PC-9 (cell line): ENCODE data around the gene RAD17. TPM values are rescaled to one million over a fixed set of nuclear protein-coding genes. Genes with fewer than 3 reads are reported as not detected.
"Not testable (repeated sequence)": the region's sequence is repeated elsewhere in the genome, so short reads cannot be mapped to it uniquely, and the experiment has no call there.

Experiments
- BruUV-seq: library from RNA; stranded (reverse); fragments of 400-500 nt; replicated peaks from 2 replicates; lab custom pipeline; 2021; lab: Mats Ljungman, UMichigan
- CTCF ChIA-PET: fragments of 300-600 bp; sonication (Branson Sonifier 250); formaldehyde crosslinking; loops from one replicate; lab custom pipeline; 2022; ENCODE audit warnings: antibody characterized with exemption; lab: Charles Lee
- POLR2A ChIA-PET: fragments of 300-600 bp; sonication (Branson Sonifier 250); formaldehyde crosslinking; loops from one replicate; lab custom pipeline; 2022; ENCODE audit warnings: antibody characterized with exemption; ENCODE audit not compliant: unreplicated experiment; lab: Charles Lee
- DNase-seq, 2 experiments: peaks; one replicate each; pipeline versions ENCODE4 v3.0.0 to v3.0.0-alpha.2; 2015 to 2022; ENCODE audit warnings: mixed read lengths in 1 of 2
- H2AFZ ChIP-seq: fragments of 200-600 bp; sonication (generic); 2 replicates; pipeline ENCODE4 v1.8.1; 2017; ENCODE audit warnings: antibody characterized with exemption
- H3F3A ChIP-seq: fragments of 200-600 bp; sonication (generic); 2 replicates; pipeline ENCODE4 v1.8.1; 2017; ENCODE audit warnings: antibody characterized with exemption, mild to moderate bottlenecking, low read depth; ENCODE audit not compliant: insufficient read depth
- H3K27ac ChIP-seq: fragments of 200-600 bp; sonication (generic); 2 replicates; pipeline ENCODE4 v1.6.1; 2016; ENCODE audit warnings: mixed run types
- H3K27me3 ChIP-seq: fragments of 200-600 bp; sonication (generic); 2 replicates; pipeline ENCODE4 v1.6.1; 2016; ENCODE audit warnings: low read depth, mixed run types; ENCODE audit not compliant: insufficient read depth
- H3K36me3 ChIP-seq: fragments of 200-600 bp; sonication (generic); 2 replicates; pipeline ENCODE4 v1.6.1; 2016; ENCODE audit warnings: low read depth, mixed run types
- H3K4me1 ChIP-seq: fragments of 200-600 bp; sonication (generic); replicated peaks from 2 replicates; pipeline ENCODE4 v1.6.1; 2016; ENCODE audit warnings: mixed run types; ENCODE audit not compliant: insufficient read depth
- H3K4me2 ChIP-seq: fragments of 200-600 bp; sonication (generic); 2 replicates; pipeline ENCODE4 v1.6.1; 2017; ENCODE audit warnings: mixed run types
- H3K4me3 ChIP-seq: fragments of 200-600 bp; sonication (generic); 2 replicates; pipeline ENCODE4 v1.6.1; 2016; ENCODE audit warnings: mixed run types
- H3K79me2 ChIP-seq: fragments of 200-600 bp; sonication (generic); 2 replicates; pipeline ENCODE4 v1.6.1; 2017; ENCODE audit warnings: low read depth, mixed run types
- H3K9me2 ChIP-seq: fragments of 200-600 bp; sonication (generic); 2 replicates; pipeline ENCODE4 v1.8.1; 2017; ENCODE audit warnings: mild to moderate bottlenecking; ENCODE audit not compliant: insufficient read depth
- H3K9me3 ChIP-seq: fragments of 200-600 bp; sonication (generic); 2 replicates; pipeline ENCODE4 v1.8.1; 2016; ENCODE audit warnings: low read depth; ENCODE audit not compliant: insufficient read depth
- H4K20me1 ChIP-seq: fragments of 200-600 bp; sonication (generic); 2 replicates; pipeline ENCODE4 v1.8.1; 2017; ENCODE audit not compliant: insufficient read depth
- CTCF ChIP-seq: fragments of 200-600 bp; sonication (generic); conservative IDR thresholded peaks from 2 replicates; pipeline ENCODE4 v1.6.1; 2017; ENCODE audit warnings: mixed run types, antibody characterized with exemption, mild to moderate bottlenecking, moderate library complexity
- EZH2 ChIP-seq: fragments of 200-600 bp; sonication (generic); IDR thresholded peaks from 2 replicates; pipeline ENCODE4 v1.8.0; 2017; ENCODE audit warnings: antibody characterized with exemption, low read depth
- intact Hi-C: fragments of 100-400 bp; cut with micrococcal nuclease; formaldehyde crosslinking; loops from one replicate; pipeline ENCODE4 v1.10.0; 2022; ENCODE audit not compliant: unreplicated experiment
- total RNA-seq: library from RNA; stranded (reverse); gene quantifications from 2 replicates; pipeline ENCODE4 v1.2.3, GENCODE V29; 2021

The RAD17 gene
- total RNA-seq, 1 experiment from 2014 or later = 21.1 TPM

- H3K27ac ChIP-seq = no peak overlapping the region
- H3K9me3 ChIP-seq = no peaks in the 10 kb centered on the region
- no peaks in the 10 kb centered on the region for H3K4me1 ChIP-seq
- H3K36me3 ChIP-seq = no peaks in the 10 kb centered on the region
- H3K27me3 ChIP-seq = no peaks in the 10 kb centered on the region
- H3F3A ChIP-seq = no peaks in the 10 kb centered on the region
- TF ChIP-seq CTCF (no peak), EZH2 (no peak)
- BruUV-seq = no TSS peak
- DNase-seq = no peak
- no peak overlapping the region for H3K4me3 ChIP-seq
- no peak overlapping the region for H2AFZ ChIP-seq
- intact Hi-C loops = no loop called here
- H3K9me2 ChIP-seq = no peaks in the 10 kb centered on the region
- H3K4me2 ChIP-seq = no peak overlapping the region
- no peaks in the 10 kb centered on the region for H4K20me1 ChIP-seq
- POLR2A ChIA-PET = no interaction called here
- CTCF ChIA-PET = no interaction called here
- H3K79me2 ChIP-seq = no peaks in the 10 kb centered on the region
These were observed 74.6 kb downstream of the RAD17 start for GRCh38 chr5:69444127-69444754.

- no peak for DNase-seq
- no peaks in the 10 kb centered on the region for H4K20me1 ChIP-seq
- no peaks in the 10 kb centered on the region for H3K27me3 ChIP-seq
- no peaks in the 10 kb centered on the region for H3K36me3 ChIP-seq
- peak overlapping the region; percentile 44 for H3K27ac ChIP-seq
- no peaks in the 10 kb centered on the region for H3K79me2 ChIP-seq
- CTCF ChIA-PET = no interaction called here
- POLR2A ChIA-PET = no interaction called here
- H2AFZ ChIP-seq = no peak overlapping the region
- H3K9me3 ChIP-seq = 0 out of 2 replicates have a peak, but pooled peaks cover 3% of the 10 kb centered on the region
- no TSS peak for BruUV-seq
- no peaks in the 10 kb centered on the region for H3K9me2 ChIP-seq
- intact Hi-C loops = no loop called here
- H3K4me2 ChIP-seq = no peak overlapping the region
- peaks cover 13% of the 10 kb centered on the region for H3K4me1 ChIP-seq
- no peak overlapping the region for H3K4me3 ChIP-seq
- peaks cover 11% of the 10 kb centered on the region; the same call in 1 of the 2 replicates for H3F3A ChIP-seq
- no peak for TF ChIP-seq EZH2
- TF ChIP-seq CTCF = no peak
These were observed 79.9 kb downstream of the RAD17 start for GRCh38 chr5:69449511-69449910.

GRCh38 chr5:69450116-69450515, 80.5 kb downstream of the RAD17 start:
- intact Hi-C loops = no loop called here
- Histone ChIP-seq H3K27me3 (no peaks in the 10 kb centered on the region), H3K79me2 (no peaks in the 10 kb centered on the region), H2AFZ (no peak overlapping the region), H3K4me3 (no peak overlapping the region), H3F3A (peaks cover 11% of the 10 kb centered on the region; the same call in 1 of the 2 replicates), H3K4me1 (peaks cover 13% of the 10 kb centered on the region), H3K9me3 (0 out of 2 replicates have a peak, but pooled peaks cover 3% of the 10 kb centered on the region), H3K36me3 (no peaks in the 10 kb centered on the region), H3K4me2 (no peak overlapping the region), H3K9me2 (no peaks in the 10 kb centered on the region), H3K27ac (peak overlapping the region; percentile 67), H4K20me1 (no peaks in the 10 kb centered on the region)
- TF ChIP-seq EZH2 = no peak
- no peak for TF ChIP-seq CTCF
- BruUV-seq = no TSS peak
- CTCF ChIA-PET = no interaction called here
- peak in 1 of 2 experiments; percentile 87 for DNase-seq
- POLR2A ChIA-PET = no interaction called here

- H3K36me3 ChIP-seq, CTCF ChIA-PET, POLR2A ChIA-PET, H4K20me1 ChIP-seq, BruUV-seq, H3K4me3 ChIP-seq, H3K79me2 ChIP-seq, DNase-seq, H3K27me3 ChIP-seq, H3K9me2 ChIP-seq, H2AFZ ChIP-seq, H3K4me2 ChIP-seq, H3K9me3 ChIP-seq, intact Hi-C loops: not testable (repeated sequence)
- peaks cover 11% of the 10 kb centered on the region; the same call in 1 of the 2 replicates for H3F3A ChIP-seq
- H3K4me1 ChIP-seq = peaks cover 13% of the 10 kb centered on the region
- peak overlapping the region; percentile 67 for H3K27ac ChIP-seq
These were observed 80.9 kb downstream of the RAD17 start for GRCh38 chr5:69450527-69450926.
